Measurements from ENCODE around the gene NEUROD4.

The NEUROD4 gene

GRCh38 chr12:54996205-54996604 lies 23.6 kb upstream of the NEUROD4 start:
- DNase-seq (ENCODE audit: low read depth in 1 of 2, low spot score in 1 of 2), result no peak
- Histone ChIP-seq H3K4me3 (replicated peaks; ENCODE audit: insufficient read depth, low read length) (no peak overlapping the region), H3K27ac (replicated peaks) (no peak overlapping the region), H3K27me3 (ENCODE audit: insufficient read depth, poor library complexity, severe bottlenecking) (peaks cover 4% of the 10 kb centered on the region)
- TF ChIP-seq SPI1 (IDR thresholded peaks at IDR 0.05; ENCODE audit: borderline replicate concordance, low read depth), result no peak
- TF ChIP-seq POLR2AphosphoS5 (IDR thresholded peaks at IDR 0.05; ENCODE audit: low read depth), result no peak
- TF ChIP-seq CTCF (IDR thresholded peaks at IDR 0.05; ENCODE audit: insufficient read depth, low read length), result no peak
- TF ChIP-seq REST (IDR thresholded peaks at IDR 0.05; ENCODE audit: insufficient replicate concordance, low read depth), result no peak
- TF ChIP-seq GABPA (IDR thresholded peaks at IDR 0.05; ENCODE audit: low read depth), result no peak

- peaks cover 4% of the 10 kb centered on the region for H3K27me3 ChIP-seq (ENCODE audit: insufficient read depth, poor library complexity, severe bottlenecking)
- H3K27ac ChIP-seq (replicated peaks), result no peak overlapping the region
- no peak for TF ChIP-seq CTCF (IDR thresholded peaks at IDR 0.05; ENCODE audit: insufficient read depth, low read length)
- H3K4me3 ChIP-seq (replicated peaks; ENCODE audit: insufficient read depth, low read length), result no peak overlapping the region
- DNase-seq (ENCODE audit: low read depth in 1 of 2, low spot score in 1 of 2), result no peak
These were observed 21.7 kb upstream of the NEUROD4 start for GRCh38 chr12:54997929-54998522.

- peaks cover 7% of the 10 kb centered on the region for H3K27me3 ChIP-seq (ENCODE audit: insufficient read depth, poor library complexity, severe bottlenecking)
- DNase-seq (ENCODE audit: low read depth in 1 of 2, low spot score in 1 of 2), result no peak
- no peak overlapping the region for H3K4me3 ChIP-seq (replicated peaks; ENCODE audit: insufficient read depth, low read length)
- TF ChIP-seq GABPA (IDR thresholded peaks at IDR 0.05; ENCODE audit: low read depth) (no peak), CTCF (IDR thresholded peaks at IDR 0.05; ENCODE audit: insufficient read depth, low read length) (no peak), SPI1 (IDR thresholded peaks at IDR 0.05; ENCODE audit: borderline replicate concordance, low read depth) (peak; percentile 55)
- H3K27ac ChIP-seq (replicated peaks), result no peak overlapping the region
These were observed 20.7 kb upstream of the NEUROD4 start for GRCh38 chr12:54998958-54999510.

GRCh38 chr12:55001198-55001868 lies 18.4 kb upstream of the NEUROD4 start:
- Histone ChIP-seq H3K4me3 (replicated peaks; ENCODE audit: insufficient read depth, low read length) (no peak overlapping the region), H3K27me3 (ENCODE audit: insufficient read depth, poor library complexity, severe bottlenecking) (peaks cover 11% of the 10 kb centered on the region), H3K27ac (replicated peaks) (no peak overlapping the region)
- TF ChIP-seq POLR2AphosphoS5 (IDR thresholded peaks at IDR 0.05; ENCODE audit: low read depth) (no peak), SPI1 (IDR thresholded peaks at IDR 0.05; ENCODE audit: borderline replicate concordance, low read depth) (peak; percentile 76)
- DNase-seq (ENCODE audit: low read depth in 1 of 2, low spot score in 1 of 2), result no peak

- Histone ChIP-seq H3K4me3 (replicated peaks; ENCODE audit: insufficient read depth, low read length) (no peak overlapping the region), H3K27me3 (ENCODE audit: insufficient read depth, poor library complexity, severe bottlenecking) (peaks cover 11% of the 10 kb centered on the region), H3K27ac (replicated peaks) (no peak overlapping the region)
- DNase-seq (ENCODE audit: low read depth in 1 of 2, low spot score in 1 of 2), result no peak
- TF ChIP-seq REST (IDR thresholded peaks at IDR 0.05; ENCODE audit: insufficient replicate concordance, low read depth) (no peak), GABPA (IDR thresholded peaks at IDR 0.05; ENCODE audit: low read depth) (no peak), CTCF (IDR thresholded peaks at IDR 0.05; ENCODE audit: insufficient read depth, low read length) (no peak), SPI1 (IDR thresholded peaks at IDR 0.05; ENCODE audit: borderline replicate concordance, low read depth) (no peak), POLR2AphosphoS5 (IDR thresholded peaks at IDR 0.05; ENCODE audit: low read depth) (no peak)
These were observed 17.4 kb upstream of the NEUROD4 start for GRCh38 chr12:55002355-55002754.

All from HL-60 (cell line).